NCI-H1417 treated with DMSO at 0.1 percent for 48 hours (cell line): ENCODE results near the gene PNPLA6.
A peak's percentile ranks its signal among the peaks of the same experiment; 100 is the strongest.
"Not testable (repeated sequence)": the region's sequence is repeated elsewhere in the genome, so short reads cannot be mapped to it uniquely, and the experiment has no call there.

Experiments used
- DNase-seq: peaks from one replicate; lab custom pipeline; 2025; lab: John Stamatoyannopoulos, UW

The PNPLA6 gene

DNA sequence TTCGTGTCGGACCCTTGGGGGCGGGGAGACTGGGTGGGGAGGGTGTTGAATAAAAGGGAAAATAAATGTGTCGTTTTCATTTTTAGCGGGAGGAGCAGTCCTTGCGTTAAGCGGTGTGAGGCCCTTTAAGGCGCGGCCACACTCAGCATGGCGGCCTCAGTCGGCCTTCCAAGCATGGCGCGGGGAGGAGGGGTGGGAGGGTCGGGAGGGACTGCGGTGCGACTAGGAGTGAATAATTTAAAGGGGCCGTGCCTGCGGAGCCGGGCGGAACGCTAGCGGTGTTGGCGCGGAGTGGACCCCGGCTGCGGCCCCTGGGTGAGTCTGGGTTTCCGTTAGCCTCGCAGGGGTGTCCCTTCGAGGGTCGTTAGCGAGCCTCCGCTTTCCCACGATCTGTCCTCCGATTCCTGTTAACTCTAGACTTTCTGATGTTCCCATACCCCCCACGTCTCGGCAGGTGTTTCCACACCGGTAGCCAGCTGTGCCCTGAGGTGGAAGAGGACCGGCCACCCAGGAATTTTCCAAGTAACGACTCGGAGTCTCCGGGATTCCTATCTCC lies 1.5 kb upstream of the PNPLA6 start:
- DNase-seq: peak; percentile 44

DNA sequence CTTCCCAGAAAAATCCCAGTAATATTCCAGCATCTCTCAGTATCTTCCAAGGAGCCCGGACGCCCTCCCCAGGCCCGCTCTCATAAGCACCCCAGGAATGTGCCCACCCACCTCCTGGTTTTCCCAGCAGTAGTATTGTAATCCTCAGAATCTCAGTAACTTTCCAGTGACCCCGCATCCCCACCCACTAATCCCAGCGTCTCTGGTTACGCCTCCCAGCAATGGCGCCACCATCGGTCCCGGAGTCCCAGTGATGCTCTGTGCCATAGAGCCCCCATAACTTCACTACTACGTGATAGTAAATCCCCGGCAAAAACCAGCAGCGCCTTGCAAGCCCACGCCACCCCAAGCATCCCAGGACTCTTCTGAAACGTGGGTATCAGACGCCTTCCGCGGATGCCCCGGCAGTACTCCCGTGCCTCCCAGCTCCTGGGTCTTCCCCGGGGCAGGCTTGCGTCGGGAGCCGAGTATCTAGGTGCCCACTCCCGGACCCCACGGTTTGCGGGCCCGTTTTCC lies 928 bp upstream of the PNPLA6 start:
- no peak for DNase-seq

DNA sequence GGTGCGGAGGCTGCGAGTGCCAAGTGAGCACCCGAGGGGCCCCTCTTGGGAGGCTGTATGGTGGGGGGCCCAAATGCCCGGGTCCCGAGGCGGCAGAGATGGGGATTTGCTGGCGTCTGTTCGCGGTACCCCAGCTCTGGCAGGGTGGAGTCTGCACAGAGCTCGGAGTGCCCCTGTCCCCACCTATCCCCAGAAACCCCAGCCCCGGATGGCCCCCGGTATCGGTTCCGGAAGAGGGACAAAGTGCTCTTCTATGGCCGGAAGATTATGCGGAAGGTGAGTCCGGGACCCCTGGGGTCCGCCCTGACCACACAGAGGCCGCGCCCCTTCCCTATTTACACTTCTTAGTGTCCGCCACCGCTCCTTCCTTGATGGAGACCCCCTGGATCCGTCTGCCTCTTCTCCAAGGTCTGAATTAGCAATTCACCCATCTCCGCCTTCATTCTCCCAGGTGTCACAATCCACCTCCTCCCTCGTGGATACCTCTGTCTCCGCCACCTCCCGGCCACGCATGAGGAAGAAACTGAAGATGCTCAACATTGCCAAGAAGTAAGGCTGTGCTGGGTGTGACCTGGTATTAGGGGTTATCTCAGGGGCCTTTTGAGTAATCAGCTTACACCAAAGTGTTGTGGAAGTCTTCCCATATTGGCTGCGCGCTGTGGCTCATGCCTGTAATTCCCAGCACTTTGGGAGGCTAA lies 630 bp downstream of the PNPLA6 start:
- DNase-seq: no peak

DNA sequence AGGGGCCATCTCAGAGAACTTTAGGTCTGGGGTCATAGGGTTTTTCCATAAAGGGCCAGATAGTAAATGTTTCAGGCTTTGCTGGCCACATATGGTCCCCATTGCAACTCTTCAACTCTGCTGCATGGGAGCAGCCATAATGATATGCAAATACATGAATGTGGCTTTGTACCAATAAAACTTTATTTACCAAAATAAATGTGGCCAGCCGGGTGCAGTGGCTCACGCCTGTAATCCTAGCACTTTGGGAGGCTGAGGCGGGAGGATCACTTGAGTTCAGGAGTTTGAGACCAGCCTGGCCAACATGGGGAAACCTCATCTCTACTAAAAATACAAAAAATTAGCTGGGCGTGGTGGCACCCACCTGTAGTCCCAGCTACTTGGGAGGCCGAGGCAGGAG lies 3.5 kb downstream of the PNPLA6 start:
- not testable (repeated sequence) for DNase-seq

DNA sequence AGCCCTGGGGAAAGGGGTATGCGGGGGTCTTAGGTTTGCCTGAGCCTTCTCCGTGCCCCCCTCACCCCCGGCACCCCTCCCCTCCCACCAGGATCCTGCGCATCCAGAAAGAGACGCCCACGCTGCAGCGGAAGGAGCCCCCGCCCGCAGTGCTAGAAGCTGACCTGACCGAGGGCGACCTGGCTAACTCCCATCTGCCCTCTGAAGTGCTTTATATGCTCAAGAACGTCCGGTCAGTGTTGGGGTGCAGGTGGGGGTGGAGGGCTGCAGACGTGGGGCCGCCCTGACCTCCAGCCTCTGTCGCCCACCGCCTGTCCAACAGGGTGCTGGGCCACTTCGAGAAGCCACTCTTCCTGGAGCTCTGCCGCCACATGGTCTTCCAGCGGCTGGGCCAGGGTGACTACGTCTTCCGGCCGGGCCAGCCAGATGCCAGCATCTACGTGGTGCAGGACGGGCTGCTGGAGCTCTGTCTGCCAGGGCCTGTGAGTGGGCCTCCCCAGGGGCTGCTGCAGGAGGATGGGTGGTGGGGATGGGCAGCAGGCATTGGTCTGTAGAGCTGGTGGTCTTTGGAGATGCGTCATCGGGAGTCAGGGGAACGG lies 4.4 kb downstream of the PNPLA6 start:
- no peak for DNase-seq

DNA sequence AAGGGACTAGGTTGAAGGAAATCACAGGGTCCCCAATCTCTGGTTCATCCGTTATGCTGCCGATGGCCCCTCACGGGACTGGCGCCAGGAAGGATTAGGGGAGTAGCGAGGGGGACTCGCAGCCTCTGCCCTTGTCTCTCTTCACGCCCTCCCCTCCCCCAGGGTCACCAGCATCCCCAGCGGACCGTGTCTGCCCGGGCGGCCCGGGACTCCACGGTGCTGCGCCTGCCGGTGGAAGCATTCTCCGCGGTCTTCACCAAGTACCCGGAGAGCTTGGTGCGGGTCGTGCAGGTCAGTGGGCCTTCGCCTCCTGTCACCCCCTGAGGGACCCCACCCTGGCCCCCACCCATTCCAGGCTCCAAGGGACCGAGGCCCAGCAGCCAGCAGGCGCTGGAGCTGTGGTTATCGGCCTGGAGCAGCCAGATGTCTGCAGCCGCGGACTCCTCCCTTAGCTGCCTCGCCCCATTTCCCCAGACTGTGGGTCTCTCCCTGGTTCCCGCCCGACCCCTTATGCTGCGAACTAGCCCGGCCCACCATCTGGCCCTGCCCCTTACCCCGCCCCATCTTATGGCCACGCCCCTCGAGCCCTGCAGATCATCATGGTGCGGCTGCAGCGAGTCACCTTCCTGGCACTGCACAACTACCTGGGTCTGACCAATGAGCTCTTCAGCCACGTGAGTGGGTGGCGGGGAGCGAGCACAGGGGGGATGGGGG lies 5.4 kb downstream of the PNPLA6 start:
- DNase-seq: no peak

DNA sequence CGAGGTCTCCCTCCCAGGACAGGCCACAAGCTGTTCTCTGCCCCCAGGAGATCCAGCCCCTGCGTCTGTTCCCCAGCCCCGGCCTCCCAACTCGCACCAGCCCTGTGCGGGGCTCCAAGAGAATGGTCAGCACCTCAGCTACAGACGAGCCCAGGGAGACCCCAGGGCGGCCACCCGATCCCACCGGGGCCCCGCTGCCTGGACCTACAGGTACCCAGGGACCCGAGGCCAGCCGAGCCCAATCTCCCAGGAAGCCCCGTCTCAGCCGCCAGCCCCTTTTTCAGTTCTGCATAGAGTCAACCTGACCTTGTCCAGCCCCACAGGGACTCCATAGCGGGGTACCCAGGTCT lies 5.9 kb downstream of the PNPLA6 start:
- DNase-seq: no peak

DNA sequence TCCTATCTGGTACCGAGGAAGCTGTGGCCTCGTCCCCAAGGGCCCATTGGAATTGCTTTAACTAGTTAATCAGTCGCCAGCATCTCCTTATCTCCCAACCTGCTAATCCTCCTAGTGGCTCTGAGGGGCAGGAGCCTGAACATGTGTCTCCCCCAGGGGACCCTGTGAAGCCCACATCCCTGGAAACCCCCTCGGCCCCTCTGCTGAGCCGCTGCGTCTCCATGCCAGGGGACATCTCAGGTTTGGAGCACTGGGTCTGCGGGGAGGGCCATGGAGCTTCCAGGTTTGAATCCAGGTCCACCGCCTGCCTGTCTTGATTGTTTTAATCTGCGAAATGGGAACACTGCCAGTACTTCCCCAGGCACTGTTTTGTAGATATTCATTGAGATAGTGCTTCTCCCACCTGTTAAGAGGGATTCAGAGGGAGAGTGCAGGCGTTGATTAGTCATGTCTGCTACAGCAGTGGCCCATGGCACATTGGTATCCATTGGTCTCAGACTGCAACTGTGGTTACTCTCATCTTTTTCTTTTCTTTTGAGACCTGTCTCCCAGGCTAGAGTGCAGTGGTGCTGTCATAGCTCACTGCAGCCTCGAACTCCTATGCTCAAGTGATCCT lies 6.4 kb downstream of the PNPLA6 start:
- no peak for DNase-seq

DNA sequence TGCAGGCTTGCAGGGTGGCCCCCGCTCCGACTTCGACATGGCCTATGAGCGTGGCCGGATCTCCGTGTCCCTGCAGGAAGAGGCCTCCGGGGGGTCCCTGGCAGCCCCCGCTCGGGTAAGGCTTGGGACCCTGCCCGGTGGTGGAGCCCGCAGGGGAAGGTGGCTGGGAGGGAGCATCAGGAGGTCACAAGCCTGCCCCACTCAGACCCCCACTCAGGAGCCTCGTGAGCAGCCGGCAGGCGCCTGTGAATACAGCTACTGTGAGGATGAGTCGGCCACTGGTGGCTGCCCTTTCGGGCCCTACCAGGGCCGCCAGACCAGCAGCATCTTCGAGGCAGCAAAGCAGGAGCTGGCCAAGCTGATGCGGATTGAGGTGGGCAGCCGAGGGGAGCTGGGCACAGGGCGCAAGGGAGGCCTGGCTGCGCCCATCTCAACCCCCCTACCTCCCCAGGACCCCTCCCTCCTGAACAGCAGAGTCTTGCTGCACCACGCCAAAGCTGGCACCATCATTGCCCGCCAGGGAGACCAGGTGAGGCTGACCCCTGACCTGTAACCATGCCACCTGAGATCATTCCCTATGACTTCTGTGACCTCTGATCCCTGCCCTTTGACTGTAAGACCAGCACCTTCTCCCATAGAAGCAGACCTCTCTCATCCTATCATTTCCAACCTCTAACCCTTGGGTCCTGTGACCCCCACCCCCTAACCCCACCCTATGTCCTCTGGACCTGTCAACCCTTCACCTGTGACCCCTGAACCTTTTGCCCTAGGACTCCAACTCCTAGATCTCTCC lies 7.2 kb downstream of the PNPLA6 start:
- no peak for DNase-seq

DNA sequence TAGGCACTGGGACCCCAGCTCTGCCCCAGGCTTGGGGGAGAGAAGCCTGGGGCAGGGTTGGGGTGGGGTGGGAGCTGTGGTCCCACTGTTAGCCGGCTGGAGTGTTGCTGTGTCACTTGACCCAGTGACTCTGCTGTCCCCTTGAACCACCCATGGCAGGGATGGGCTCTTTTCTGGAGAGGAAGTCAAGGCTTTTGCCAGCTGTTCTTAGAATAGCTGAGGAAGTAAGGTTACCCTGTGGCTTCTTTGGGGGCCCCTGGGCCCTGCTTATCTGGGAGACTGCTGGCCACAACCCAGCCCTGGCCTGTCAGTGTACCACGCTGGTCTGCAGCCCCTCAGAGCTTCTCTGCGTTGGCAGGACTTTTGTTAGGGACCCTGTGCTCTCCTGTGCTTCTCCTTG lies 9.1 kb downstream of the PNPLA6 start:
- DNase-seq: no peak

DNA sequence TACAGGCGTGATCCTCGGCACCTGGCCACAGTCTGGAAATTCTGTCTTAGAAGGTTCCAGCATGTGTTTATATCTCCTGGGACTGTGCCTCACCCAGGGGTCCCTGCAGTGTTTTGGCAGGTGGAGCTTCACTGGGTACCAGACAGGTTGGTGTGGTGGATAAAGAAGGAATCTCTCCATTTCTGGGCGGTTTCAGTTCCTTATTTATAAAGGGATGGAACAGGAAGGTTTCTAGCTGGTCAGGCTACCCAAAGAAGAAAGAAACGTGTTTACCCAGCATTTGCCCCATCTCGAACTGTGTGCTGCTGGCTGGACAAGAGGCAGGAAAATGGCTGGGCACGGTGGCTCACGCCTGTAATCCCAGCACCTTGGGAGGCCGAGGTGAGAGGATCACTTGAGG lies 9.8 kb downstream of the PNPLA6 start:
- DNase-seq: no peak

DNA sequence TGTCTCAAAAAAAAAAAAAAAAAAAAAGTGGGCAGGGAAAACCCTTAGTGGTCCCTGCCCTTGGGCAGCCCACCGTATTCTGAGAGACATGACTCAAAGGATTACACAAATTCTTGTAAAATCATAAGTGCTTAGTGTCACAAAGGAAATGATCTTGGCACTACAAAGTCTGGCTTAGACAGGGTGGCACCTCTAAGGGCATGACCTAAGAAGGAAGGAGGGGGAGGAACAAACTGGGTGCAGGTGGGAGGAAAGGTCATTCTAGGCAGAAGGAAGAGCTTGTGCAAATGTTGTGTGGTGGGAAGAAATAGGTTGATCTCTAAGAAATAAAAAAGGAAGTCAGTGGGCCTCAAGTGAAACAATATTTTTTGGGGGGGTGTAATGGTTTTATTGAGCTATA lies 10.4 kb downstream of the PNPLA6 start:
- no peak for DNase-seq

DNA sequence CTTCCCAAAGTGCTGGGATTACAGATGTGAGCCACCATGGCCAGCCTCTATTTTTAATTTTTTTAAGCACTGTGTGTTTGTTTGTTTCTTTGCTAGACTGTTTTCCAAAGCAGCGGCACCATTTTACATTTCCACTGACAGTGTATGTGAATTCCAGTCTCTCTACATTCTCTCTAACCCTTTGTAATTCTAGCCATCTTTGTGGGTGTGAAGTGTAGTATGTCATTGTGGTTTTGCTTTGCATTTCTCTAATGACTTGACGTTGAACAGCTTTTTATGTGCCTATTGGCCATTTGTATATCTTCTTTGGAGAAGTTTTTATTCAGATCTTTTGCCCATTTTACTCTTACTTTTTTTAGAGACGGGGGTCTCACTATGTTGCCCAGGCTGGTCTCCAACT lies 11.6 kb downstream of the PNPLA6 start:
- DNase-seq: no peak

DNA sequence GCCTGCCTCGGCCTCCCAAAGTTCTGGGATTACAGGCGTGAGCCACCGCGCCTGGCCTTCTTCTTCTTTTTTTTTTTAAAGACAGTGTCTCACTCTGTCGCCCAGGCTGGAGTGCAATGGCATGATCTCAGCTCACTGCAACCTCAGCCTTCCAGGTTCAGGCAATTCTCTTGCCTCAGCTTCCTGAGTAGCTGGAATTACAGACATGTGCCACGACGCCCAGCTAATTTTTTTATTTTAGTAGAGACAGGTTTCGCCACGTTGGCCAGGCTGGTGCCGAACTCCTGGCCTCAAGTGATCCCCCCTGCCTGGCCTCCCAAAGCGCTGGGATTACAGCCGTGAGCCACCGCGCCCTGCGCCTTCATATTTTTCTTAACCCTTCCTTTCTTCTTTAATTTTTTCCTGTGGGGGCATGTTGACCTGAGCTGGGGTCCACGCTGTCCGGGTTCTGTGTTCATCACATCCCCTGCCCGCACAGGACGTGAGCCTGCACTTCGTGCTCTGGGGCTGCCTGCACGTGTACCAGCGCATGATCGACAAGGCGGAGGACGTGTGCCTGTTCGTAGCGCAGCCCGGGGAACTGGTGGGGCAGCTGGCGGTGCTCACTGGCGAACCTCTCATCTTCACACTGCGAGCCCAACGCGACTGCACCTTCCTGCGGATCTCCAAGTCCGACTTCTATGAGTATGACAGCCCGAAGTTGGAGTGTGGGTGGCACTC lies 14.1 kb downstream of the PNPLA6 start:
- DNase-seq: no peak

DNA sequence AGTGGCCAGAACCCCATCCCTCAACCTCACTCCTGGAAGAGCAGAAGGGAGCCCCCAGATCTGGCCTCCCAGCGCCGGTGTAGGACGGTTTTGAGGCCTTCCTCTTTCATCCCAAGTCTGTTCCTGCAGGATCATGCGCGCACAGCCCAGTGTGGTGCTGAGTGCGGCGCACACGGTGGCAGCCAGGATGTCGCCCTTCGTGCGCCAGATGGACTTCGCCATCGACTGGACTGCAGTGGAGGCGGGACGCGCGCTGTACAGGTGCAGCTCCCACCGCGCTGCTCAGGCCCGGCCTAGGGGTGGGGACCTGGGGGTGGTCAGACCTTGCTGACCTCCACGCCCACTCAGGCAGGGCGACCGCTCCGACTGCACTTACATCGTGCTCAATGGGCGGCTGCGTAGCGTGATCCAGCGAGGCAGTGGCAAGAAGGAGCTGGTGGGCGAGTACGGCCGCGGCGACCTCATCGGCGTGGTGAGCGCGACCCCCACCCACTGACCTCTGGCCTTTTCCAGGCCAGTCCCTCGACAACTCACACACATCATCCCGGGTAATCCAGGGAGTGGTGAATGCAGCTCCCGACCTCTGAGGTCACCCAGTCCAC lies 14.8 kb downstream of the PNPLA6 start:
- no peak for DNase-seq

DNA sequence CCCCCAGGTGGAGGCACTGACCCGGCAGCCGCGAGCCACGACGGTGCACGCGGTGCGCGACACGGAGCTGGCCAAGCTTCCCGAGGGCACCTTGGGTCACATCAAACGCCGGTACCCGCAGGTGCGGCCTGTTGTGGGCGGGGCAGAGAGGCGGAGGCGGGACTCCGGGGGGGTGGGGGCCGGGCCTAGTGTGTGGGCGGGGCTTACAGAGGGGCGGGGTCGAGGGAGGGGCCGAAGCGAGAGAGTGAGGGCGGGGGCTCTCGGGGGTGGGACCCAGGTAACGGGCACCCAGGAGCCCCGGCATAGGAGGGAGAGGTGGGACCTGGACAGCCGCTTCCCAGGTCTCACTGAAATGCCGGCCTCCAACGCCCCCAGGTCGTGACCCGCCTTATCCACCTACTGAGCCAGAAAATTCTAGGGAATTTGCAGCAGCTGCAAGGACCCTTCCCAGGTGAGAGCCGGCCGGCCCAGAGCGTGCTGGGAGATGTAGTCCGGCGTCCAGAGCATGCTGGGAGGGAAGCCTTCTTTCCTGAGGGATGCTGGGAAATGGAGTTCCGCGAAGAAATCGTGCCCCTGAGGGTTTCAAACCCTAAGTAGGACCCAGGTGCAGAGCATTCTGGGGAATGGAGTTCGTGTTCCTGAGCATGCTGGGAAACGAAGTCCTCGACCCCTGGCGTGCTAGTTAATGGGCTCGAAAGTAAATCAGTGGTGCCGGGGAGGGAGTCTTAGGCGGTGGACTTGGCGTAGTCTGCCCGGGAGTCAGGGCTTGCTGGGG lies 15.7 kb downstream of the PNPLA6 start:
- no peak for DNase-seq

DNA sequence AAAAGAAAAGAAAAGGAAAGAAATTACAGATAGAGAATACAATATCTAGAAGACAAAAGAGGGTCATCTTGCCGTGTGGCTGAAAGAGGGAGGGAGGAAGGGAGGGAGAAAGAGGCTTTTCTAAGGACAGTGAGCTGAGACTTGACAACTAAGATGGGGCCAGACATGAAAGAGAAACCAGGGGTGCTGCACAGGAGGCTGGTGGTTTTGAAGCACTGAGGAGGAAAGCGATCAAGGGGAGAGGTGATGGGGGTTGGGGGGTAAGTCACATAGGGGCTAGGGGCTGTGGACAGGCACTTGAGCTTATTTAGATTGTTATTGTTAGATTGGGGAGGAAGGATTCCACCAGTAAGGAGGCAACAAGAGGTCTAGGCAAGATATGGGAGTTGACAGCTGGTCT lies 17.3 kb downstream of the PNPLA6 start:
- DNase-seq: no peak

DNA sequence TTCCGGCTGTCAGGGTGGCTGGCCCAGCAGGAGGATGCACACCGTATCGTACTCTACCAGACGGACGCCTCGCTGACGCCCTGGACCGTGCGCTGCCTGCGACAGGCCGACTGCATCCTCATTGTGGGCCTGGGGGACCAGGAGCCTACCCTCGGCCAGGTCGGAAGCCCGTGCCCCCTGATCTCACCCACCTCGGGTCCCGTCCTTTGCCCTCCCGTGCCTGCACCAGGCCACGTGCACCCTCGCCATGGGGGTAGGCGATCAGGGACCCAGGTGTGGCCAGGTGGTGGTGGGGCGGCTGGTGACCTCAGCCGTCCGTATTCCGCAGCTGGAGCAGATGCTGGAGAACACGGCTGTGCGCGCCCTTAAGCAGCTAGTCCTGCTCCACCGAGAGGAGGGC lies 19.0 kb downstream of the PNPLA6 start:
- DNase-seq: no peak

DNA sequence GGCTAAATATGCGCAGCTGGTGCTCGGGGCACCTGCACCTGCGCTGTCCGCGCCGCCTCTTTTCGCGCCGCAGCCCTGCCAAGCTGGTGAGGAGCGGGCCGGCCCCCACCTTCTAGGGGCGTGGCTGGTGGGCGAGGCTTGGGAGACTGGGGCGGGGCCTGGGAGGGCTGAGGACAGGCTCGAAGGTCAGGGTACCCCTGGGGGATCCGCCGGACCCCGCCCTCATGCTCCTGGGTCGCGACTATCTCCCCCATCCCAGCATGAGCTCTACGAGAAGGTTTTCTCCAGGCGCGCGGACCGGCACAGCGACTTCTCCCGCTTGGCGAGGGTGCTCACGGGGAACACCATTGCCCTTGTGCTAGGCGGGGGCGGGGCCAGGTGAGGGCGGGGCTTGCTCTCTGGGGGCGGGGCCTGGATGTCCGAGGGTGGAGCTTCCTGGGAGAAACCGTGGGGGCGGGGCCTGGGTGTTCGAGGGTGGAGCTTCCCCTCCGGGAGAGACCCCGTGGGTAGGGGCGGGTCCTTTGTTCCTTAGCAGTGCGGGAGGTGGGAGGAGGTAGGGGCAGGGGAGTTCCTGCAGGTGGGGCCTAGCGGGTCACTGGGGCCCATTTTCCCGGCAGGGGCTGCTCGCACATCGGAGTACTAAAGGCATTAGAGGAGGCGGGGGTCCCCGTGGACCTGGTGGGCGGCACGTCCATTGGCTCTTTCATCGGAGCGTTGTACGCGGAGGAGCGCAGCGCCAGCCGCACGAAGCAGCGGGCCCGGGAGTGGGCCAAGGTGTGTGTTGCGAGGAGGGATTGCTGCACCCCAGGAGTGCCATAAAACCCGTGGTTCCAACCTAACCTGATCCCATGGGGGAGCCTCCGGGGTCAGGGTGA lies 19.7 kb downstream of the PNPLA6 start:
- DNase-seq: no peak
